ENCODE data around the gene PARD3B.

The PARD3B gene

DNA sequence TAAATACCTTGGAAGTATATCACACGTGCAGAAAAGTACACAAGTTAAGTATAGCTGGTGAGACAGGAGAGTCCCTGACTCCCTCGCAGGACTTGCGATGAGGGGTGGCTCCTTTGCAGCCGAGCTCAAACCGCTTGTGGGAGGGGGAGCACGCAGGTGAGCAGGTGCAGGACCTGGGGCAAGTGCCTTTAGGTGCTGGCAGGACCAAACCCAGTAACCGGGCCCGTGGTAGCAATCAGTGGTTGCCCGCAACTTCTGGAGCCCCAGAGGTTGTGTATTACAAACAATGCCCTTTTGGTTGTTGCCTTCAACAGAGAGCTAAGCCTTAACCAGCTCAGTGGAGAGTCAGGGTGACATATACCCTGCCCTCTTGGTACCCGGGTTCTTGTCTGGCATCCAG is 132.8 kb downstream of the PARD3B start:
- H3K79me2 ChIP-seq (ENCODE audit: insufficient read depth, low read length): no peaks in the 10 kb centered on the region
- no peak overlapping the region for H3K4me3 ChIP-seq (ENCODE audit: insufficient read depth, low read length, poor library complexity, severe bottlenecking)
- no peak overlapping the region for H2AFZ ChIP-seq (ENCODE audit: low read depth, low read length, severe bottlenecking)
- H3K27ac ChIP-seq (ENCODE audit: low read depth, low read length): no peak overlapping the region
- H3F3A ChIP-seq (ENCODE audit: insufficient read depth): no peaks in the 10 kb centered on the region
- H3K4me2 ChIP-seq (ENCODE audit: low read depth, low read length, poor library complexity, severe bottlenecking): no peak overlapping the region
- no peaks in the 10 kb centered on the region for H3K9me3 ChIP-seq (ENCODE audit: insufficient read depth, low read length)
- no peaks in the 10 kb centered on the region for H3K36me3 ChIP-seq (ENCODE audit: low read length)
- H3K27me3 ChIP-seq (ENCODE audit: low read length): no peaks in the 10 kb centered on the region
- H3K9ac ChIP-seq (ENCODE audit: low read length): no peak overlapping the region
- H3K9me2 ChIP-seq (replicated peaks; ENCODE audit: insufficient read depth, low read length): no peaks in the 10 kb centered on the region
- 0 out of 2 replicates have a peak, but pooled peaks cover 4% of the 10 kb centered on the region for H4K20me1 ChIP-seq (ENCODE audit: low read depth, low read length)
- no peak for TF ChIP-seq EZH2phosphoT487 (conservative IDR thresholded peaks at IDR 0.05; ENCODE audit: low read length)
- TF ChIP-seq, protein P1, sequence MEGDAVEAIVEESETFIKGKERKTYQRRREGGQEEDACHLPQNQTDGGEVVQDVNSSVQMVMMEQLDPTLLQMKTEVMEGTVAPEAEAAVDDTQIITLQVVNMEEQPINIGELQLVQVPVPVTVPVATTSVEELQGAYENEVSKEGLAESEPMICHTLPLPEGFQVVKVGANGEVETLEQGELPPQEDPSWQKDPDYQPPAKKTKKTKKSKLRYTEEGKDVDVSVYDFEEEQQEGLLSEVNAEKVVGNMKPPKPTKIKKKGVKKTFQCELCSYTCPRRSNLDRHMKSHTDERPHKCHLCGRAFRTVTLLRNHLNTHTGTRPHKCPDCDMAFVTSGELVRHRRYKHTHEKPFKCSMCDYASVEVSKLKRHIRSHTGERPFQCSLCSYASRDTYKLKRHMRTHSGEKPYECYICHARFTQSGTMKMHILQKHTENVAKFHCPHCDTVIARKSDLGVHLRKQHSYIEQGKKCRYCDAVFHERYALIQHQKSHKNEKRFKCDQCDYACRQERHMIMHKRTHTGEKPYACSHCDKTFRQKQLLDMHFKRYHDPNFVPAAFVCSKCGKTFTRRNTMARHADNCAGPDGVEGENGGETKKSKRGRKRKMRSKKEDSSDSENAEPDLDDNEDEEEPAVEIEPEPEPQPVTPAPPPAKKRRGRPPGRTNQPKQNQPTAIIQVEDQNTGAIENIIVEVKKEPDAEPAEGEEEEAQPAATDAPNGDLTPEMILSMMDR (IDR thresholded peaks at IDR 0.05; ENCODE audit: insufficient read depth, low read length, poor library complexity, severe bottlenecking): no peak

DNA sequence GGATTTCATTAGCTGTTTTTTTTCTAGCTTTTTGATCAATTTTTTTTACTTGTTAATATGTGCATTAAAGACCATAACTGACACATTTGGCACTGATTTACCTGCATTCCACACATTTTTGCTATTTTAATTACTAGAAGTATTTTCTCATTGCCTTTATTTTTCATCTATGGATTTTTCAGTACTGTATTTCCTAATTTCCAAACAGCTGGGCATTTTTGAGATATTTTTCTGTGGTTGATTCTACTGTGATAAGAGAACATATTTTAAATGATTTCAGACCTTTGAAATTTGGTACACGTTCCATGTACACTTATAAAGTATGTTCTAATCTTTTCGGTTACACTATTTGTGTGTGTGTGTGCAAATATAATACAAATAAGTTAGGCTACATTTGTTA is 135.3 kb downstream of the PARD3B start:
- Histone ChIP-seq H3K79me2 (ENCODE audit: insufficient read depth, low read length) (no peaks in the 10 kb centered on the region), H3K27me3 (ENCODE audit: low read length) (no peaks in the 10 kb centered on the region)
- TF ChIP-seq, protein P1 (IDR thresholded peaks at IDR 0.05; ENCODE audit: insufficient read depth, low read length, poor library complexity, severe bottlenecking): no peak
- TF ChIP-seq EZH2phosphoT487 (conservative IDR thresholded peaks at IDR 0.05; ENCODE audit: low read length): no peak

DNA sequence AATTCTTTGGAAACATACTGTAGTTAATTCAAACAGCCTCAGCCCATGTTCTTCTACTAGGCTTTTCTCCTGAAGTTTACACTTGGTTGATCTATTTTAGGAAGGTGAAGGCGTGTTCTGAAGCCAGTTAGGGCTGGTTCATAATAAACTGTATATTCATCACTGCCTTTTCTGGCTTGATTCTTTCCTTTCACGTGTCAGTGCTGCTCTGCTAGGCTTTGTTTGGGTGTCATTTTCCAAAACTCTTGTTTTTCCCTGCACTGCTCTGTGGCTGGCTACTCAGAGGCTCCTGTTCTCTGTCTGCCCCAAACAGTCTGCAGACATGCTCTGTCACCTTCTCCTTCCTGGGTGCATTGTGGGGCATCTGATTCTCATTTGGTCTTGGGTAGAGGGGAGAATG is 136.1 kb downstream of the PARD3B start:
- no peak overlapping the region for H2AFZ ChIP-seq (ENCODE audit: low read depth, low read length, severe bottlenecking)
- TF ChIP-seq, protein P1 (IDR thresholded peaks at IDR 0.05; ENCODE audit: insufficient read depth, low read length, poor library complexity, severe bottlenecking): no peak
- TF ChIP-seq EZH2phosphoT487 (conservative IDR thresholded peaks at IDR 0.05; ENCODE audit: low read length): no peak
- H3K4me3 ChIP-seq (ENCODE audit: insufficient read depth, low read length, poor library complexity, severe bottlenecking): no peak overlapping the region
- no peaks in the 10 kb centered on the region for H3K36me3 ChIP-seq (ENCODE audit: low read length)
- no peaks in the 10 kb centered on the region for H3K27me3 ChIP-seq (ENCODE audit: low read length)
- H3K4me2 ChIP-seq (ENCODE audit: low read depth, low read length, poor library complexity, severe bottlenecking): no peak overlapping the region
- no peaks in the 10 kb centered on the region for H3K9me3 ChIP-seq (ENCODE audit: insufficient read depth, low read length)
- H3K27ac ChIP-seq (ENCODE audit: low read depth, low read length): no peak overlapping the region
- 0 out of 2 replicates have a peak, but pooled peaks cover 4% of the 10 kb centered on the region for H4K20me1 ChIP-seq (ENCODE audit: low read depth, low read length)
- H3F3A ChIP-seq (ENCODE audit: insufficient read depth): no peaks in the 10 kb centered on the region
- no peaks in the 10 kb centered on the region for H3K79me2 ChIP-seq (ENCODE audit: insufficient read depth, low read length)
- no peak overlapping the region for H3K9ac ChIP-seq (ENCODE audit: low read length)
- 0 out of 2 replicates have a peak, but pooled peaks cover 3% of the 10 kb centered on the region for H3K9me2 ChIP-seq (replicated peaks; ENCODE audit: insufficient read depth, low read length)

More for the DNA sequence above, 135.3 kb downstream of the PARD3B start:
- Histone ChIP-seq H3K27ac (ENCODE audit: low read depth, low read length) (no peak overlapping the region), H3K9ac (ENCODE audit: low read length) (no peak overlapping the region), H3K4me2 (ENCODE audit: low read depth, low read length, poor library complexity, severe bottlenecking) (no peak overlapping the region), H3K9me2 (replicated peaks; ENCODE audit: insufficient read depth, low read length) (0 out of 2 replicates have a peak, but pooled peaks cover 3% of the 10 kb centered on the region), H3K36me3 (ENCODE audit: low read length) (no peaks in the 10 kb centered on the region), H3K9me3 (ENCODE audit: insufficient read depth, low read length) (no peaks in the 10 kb centered on the region), H2AFZ (ENCODE audit: low read depth, low read length, severe bottlenecking) (no peak overlapping the region), H3F3A (ENCODE audit: insufficient read depth) (no peaks in the 10 kb centered on the region), H4K20me1 (ENCODE audit: low read depth, low read length) (0 out of 2 replicates have a peak, but pooled peaks cover 4% of the 10 kb centered on the region), H3K4me3 (ENCODE audit: insufficient read depth, low read length, poor library complexity, severe bottlenecking) (no peak overlapping the region)

Measured in SU-DHL-6 (cell line).